Smooth muscle cell (in vitro differentiated cells): ENCODE results near the gene DHX35. TPM values are rescaled to one million over a fixed set of nuclear protein-coding genes. Genes with fewer than 3 reads are reported as not detected.

Source experiments
- DNase-seq: peaks from one replicate; lab custom pipeline; 2025; ENCODE audit not compliant: unreplicated experiment; lab: John Stamatoyannopoulos, UW
- H2AFZ ChIP-seq: fragments of 200-600 bp; sonication (generic); 2 replicates; pipeline ENCODE4 v1.6.0; 2016; ENCODE audit warnings: antibody characterized with exemption, low read depth, mild to moderate bottlenecking
- H3F3A ChIP-seq: fragments of 200-600 bp; sonication (generic); 2 replicates; pipeline ENCODE4 v1.6.0; 2017; ENCODE audit warnings: antibody characterized with exemption, low read depth
- H3K27ac ChIP-seq: fragments of 200-600 bp; sonication (generic); 2 replicates; pipeline ENCODE4 v1.5.1; 2016; ENCODE audit warnings: low read depth, mild to moderate bottlenecking
- H3K27me3 ChIP-seq: fragments of 200-600 bp; sonication (generic); 2 replicates; pipeline ENCODE4 v1.6.1; 2016; ENCODE audit warnings: low read depth, mild to moderate bottlenecking
- H3K36me3 ChIP-seq: fragments of 200-600 bp; sonication (generic); 2 replicates; pipeline ENCODE4 v1.5.1; 2016; ENCODE audit warnings: low read depth
- H3K4me1 ChIP-seq: fragments of 200-600 bp; sonication (generic); 2 replicates; pipeline ENCODE4 v1.5.1; 2016; ENCODE audit warnings: low read depth
- H3K4me2 ChIP-seq: fragments of 200-600 bp; sonication (generic); 2 replicates; pipeline ENCODE4 v1.6.0; 2016; ENCODE audit warnings: mild to moderate bottlenecking
- H3K4me3 ChIP-seq: fragments of 200-600 bp; sonication (generic); 2 replicates; pipeline ENCODE4 v1.5.1; 2016; ENCODE audit warnings: mild to moderate bottlenecking
- H3K79me2 ChIP-seq: fragments of 200-600 bp; sonication (generic); 2 replicates; pipeline ENCODE4 v1.6.0; 2016; ENCODE audit warnings: low read depth, mild to moderate bottlenecking
- H3K9ac ChIP-seq: fragments of 200-600 bp; sonication (generic); 2 replicates; pipeline ENCODE4 v1.6.0; 2016; ENCODE audit warnings: low read depth
- H3K9me3 ChIP-seq: fragments of 200-600 bp; sonication (generic); replicated peaks from 2 replicates; pipeline ENCODE4 v1.5.1; 2016; ENCODE audit warnings: low read depth
- H4K20me1 ChIP-seq: fragments of 200-600 bp; sonication (generic); 2 replicates; pipeline ENCODE4 v1.6.0; 2016; ENCODE audit warnings: low read depth
- WGBS: methylation state at CpG from one replicate; pipeline ENCODE4 v1.1.7; 2016; ENCODE audit warnings: low lambda C conversion rate; 5-methylcytosine and 5-hydroxymethylcytosine counted together
- polyA plus RNA-seq: library from polyadenylated mRNA; unstranded; fragments of >200 nt; fragmentation: Nextera tagmentation; extraction: Ambion mirVana; gene quantifications from 2 replicates; pipeline ENCODE4 v1.2.1, GENCODE V29; 2016
- total RNA-seq: library from RNA; depleted of rRNA; stranded (reverse); fragments of >200 nt; gene quantifications from 2 replicates; pipeline ENCODE4 v1.2.3, GENCODE V29; 2014
- TF ChIP-seq, protein P1 (sequence below): fragments of 200-600 bp; sonication (generic); IDR thresholded peaks from 2 replicates; pipeline ENCODE4 v1.5.1; 2017; ENCODE audit warnings: borderline replicate concordance, mild to moderate bottlenecking, antibody characterized with exemption; ENCODE audit not compliant: insufficient read depth, poor library complexity, severe bottlenecking

Gene DHX35
- total and polyA plus RNA-seq, 2 experiments from 2014 or later: 4.5 to 9.5 TPM

DNA sequence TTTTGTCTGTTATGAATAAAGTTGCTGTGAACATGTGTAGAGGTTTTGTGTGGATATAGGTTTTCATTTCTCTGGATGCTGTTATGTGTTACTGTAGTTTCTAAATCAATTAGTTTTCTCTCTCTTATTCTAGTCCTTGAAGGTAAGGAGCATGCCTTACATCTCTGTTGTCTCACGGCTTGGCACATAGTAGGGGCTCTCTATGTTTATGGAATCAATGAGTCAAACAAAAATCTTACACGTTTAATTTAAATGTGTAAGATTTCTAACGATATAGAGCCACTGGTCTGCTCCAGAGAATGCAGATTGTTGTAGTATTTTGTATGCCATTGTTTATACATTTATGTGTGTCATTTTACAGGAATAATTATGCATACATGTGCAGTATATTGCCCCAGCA, 15.3 kb upstream of the DHX35 start:
- DNase-seq: no peak
- WGBS: 97% methylated on average over 3 of the region's 3 CpGs
- no peak overlapping the region for H3K9ac ChIP-seq
- no peaks in the 10 kb centered on the region for H3K36me3 ChIP-seq
- no peaks in the 10 kb centered on the region for H3K27me3 ChIP-seq
- H4K20me1 ChIP-seq: no peaks in the 10 kb centered on the region
- no peak overlapping the region for H2AFZ ChIP-seq
- H3K27ac ChIP-seq: no peak overlapping the region
- H3K79me2 ChIP-seq: no peaks in the 10 kb centered on the region
- H3K9me3 ChIP-seq: no peaks in the 10 kb centered on the region
- H3K4me2 ChIP-seq: no peak overlapping the region
- TF ChIP-seq, protein P1, sequence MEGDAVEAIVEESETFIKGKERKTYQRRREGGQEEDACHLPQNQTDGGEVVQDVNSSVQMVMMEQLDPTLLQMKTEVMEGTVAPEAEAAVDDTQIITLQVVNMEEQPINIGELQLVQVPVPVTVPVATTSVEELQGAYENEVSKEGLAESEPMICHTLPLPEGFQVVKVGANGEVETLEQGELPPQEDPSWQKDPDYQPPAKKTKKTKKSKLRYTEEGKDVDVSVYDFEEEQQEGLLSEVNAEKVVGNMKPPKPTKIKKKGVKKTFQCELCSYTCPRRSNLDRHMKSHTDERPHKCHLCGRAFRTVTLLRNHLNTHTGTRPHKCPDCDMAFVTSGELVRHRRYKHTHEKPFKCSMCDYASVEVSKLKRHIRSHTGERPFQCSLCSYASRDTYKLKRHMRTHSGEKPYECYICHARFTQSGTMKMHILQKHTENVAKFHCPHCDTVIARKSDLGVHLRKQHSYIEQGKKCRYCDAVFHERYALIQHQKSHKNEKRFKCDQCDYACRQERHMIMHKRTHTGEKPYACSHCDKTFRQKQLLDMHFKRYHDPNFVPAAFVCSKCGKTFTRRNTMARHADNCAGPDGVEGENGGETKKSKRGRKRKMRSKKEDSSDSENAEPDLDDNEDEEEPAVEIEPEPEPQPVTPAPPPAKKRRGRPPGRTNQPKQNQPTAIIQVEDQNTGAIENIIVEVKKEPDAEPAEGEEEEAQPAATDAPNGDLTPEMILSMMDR: no peak
- H3K4me3 ChIP-seq: no peak overlapping the region
- no peaks in the 10 kb centered on the region for H3K4me1 ChIP-seq
- no peaks in the 10 kb centered on the region for H3F3A ChIP-seq

DNA sequence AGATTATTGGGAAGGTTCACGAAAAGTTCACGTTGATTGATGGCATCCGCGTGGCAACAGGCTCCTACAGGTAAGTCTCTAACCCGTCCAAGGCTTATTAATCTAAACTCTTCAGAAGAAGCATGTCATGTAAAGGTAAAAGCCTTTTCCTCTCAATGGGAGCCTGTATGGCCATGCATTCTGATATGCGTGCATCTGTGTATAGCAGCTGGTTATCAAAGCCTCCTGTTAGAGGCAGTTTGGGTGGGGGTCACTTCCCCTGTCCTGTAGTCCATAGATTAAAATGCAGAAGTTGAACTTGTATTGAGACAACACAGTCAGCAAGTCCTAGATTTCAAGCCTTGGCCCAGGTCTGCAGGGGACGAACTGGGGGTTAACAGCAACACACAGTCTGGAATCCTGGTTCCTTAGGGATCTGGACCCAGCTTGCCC, 14.2 kb upstream of the DHX35 start:
- TF ChIP-seq, protein P1: no peak
- H3K79me2 ChIP-seq: no peaks in the 10 kb centered on the region

GRCh38 chr20:38950254-38950653, 11.9 kb upstream of the DHX35 start:
- DNase-seq: no peak
- Histone ChIP-seq H3K27me3 (no peaks in the 10 kb centered on the region), H3K4me1 (no peaks in the 10 kb centered on the region), H3K9ac (no peak overlapping the region), H3F3A (no peaks in the 10 kb centered on the region), H3K27ac (no peak overlapping the region), H3K4me2 (no peak overlapping the region), H3K79me2 (no peaks in the 10 kb centered on the region), H4K20me1 (no peaks in the 10 kb centered on the region), H3K36me3 (no peaks in the 10 kb centered on the region), H3K9me3 (no peaks in the 10 kb centered on the region), H2AFZ (no peak overlapping the region), H3K4me3 (no peak overlapping the region)
- TF ChIP-seq, protein P1: no peak
- 100% methylated on average over 2 of the region's 2 CpGs for WGBS

More for the DNA sequence above, 14.2 kb upstream of the DHX35 start:
- H3K27ac ChIP-seq: no peak overlapping the region
- WGBS: 98% methylated on average over 7 of the region's 7 CpGs
- no peaks in the 10 kb centered on the region for H4K20me1 ChIP-seq
- no peaks in the 10 kb centered on the region for H3K9me3 ChIP-seq
- H3K9ac ChIP-seq: no peak overlapping the region
- no peak for DNase-seq
- H3F3A ChIP-seq: no peaks in the 10 kb centered on the region
- no peak overlapping the region for H2AFZ ChIP-seq
- H3K4me3 ChIP-seq: no peak overlapping the region
- H3K4me2 ChIP-seq: no peak overlapping the region
- no peaks in the 10 kb centered on the region for H3K27me3 ChIP-seq
- no peaks in the 10 kb centered on the region for H3K4me1 ChIP-seq
- H3K36me3 ChIP-seq: no peaks in the 10 kb centered on the region

DNA sequence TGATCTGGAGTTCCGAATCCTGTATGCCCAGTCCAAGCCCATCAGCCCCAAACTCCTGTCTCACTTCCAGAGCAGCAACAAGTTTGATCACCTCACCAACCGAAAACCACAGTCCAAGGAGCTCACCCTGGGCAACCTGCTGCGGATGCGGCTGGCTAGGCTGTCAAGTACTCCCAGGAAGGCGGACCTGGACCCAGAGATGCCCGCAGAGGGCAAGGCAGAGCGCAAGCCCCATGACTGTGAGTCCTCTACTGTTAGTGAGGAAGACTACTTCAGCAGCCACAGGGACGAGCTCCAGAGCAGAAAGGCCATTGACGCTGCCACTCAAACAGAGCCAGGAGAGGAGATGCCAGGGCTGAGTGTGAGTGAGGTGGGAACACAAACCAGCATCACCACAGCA, 10.5 kb upstream of the DHX35 start:
- Histone ChIP-seq H3K9ac (no peak overlapping the region), H4K20me1 (no peaks in the 10 kb centered on the region), H3K4me2 (no peak overlapping the region), H3K4me1 (no peaks in the 10 kb centered on the region), H3K36me3 (no peaks in the 10 kb centered on the region), H2AFZ (no peak overlapping the region), H3K27ac (no peak overlapping the region), H3K4me3 (no peak overlapping the region), H3F3A (no peaks in the 10 kb centered on the region), H3K9me3 (no peaks in the 10 kb centered on the region), H3K27me3 (no peaks in the 10 kb centered on the region), H3K79me2 (no peaks in the 10 kb centered on the region)
- no peak for DNase-seq
- TF ChIP-seq, protein P1: no peak
- 98% methylated on average over 9 of the region's 9 CpGs for WGBS
